Heart right ventricle (tissue), 16 donors: ENCODE data around the gene CHRM1. TPM values are rescaled to one million over a fixed set of nuclear protein-coding genes. Genes with fewer than 3 reads are reported as not detected.
A peak's percentile ranks its signal among the peaks of the same experiment; 100 is the strongest.

Experiments
- ATAC-seq, 8 donors: fragments of 200-7000 bp; cut with Tn5 transposase; one replicate each; pipeline ENCODE4 v1.9.1; 2020; ENCODE audit warnings: mild to moderate bottlenecking in 8 of 8, moderate library complexity in 8 of 8, moderate number of reproducible peaks in 1 of 8
- DNase-seq, 2 donors: peaks; one replicate each; pipeline ENCODE4 v3.0.0-alpha.2; 2020
- H3K27ac ChIP-seq, 10 donors: fragments of 200-600 bp; sonication (generic) in 2 of 10; one replicate each; pipeline versions ENCODE4 v1.5.0 to v1.8.0; 2020 to 2022; ENCODE audit warnings: mild to moderate bottlenecking in 3 of 10
- H3K27me3 ChIP-seq, 7 donors: fragments of 200-600 bp; one replicate each; pipeline ENCODE4 v1.8.0; 2021 to 2022; ENCODE audit warnings: mild to moderate bottlenecking in 2 of 7
- H3K36me3 ChIP-seq, 9 donors: fragments of 200-600 bp; sonication (generic) in 1 of 9; one replicate each; pipeline versions ENCODE4 v1.5.0 to v1.8.0; 2020 to 2022; ENCODE audit warnings: mild to moderate bottlenecking in 2 of 9
- H3K4me1 ChIP-seq, 9 donors: fragments of 200-600 bp; sonication (generic) in 1 of 9; one replicate each; pipeline versions ENCODE4 v1.5.0 to v1.8.0; 2020 to 2022; ENCODE audit warnings: mild to moderate bottlenecking in 4 of 9
- H3K4me3 ChIP-seq, 10 donors: fragments of 200-600 bp; sonication (generic) in 2 of 10; one replicate each; pipeline versions ENCODE4 v1.5.0 to v1.8.0; 2020 to 2022; ENCODE audit warnings: mild to moderate bottlenecking in 7 of 10, moderate library complexity in 2 of 10
- H3K9me3 ChIP-seq, 11 donors: fragments of 200-600 bp in 10 of 11; sonication (generic) in 2 of 11; one replicate each; pipeline versions ENCODE4 v1.5.0 to v1.8.0; 2013 to 2022; ENCODE audit warnings: mild to moderate bottlenecking in 2 of 11, control low read depth in 1 of 11, moderate library complexity in 1 of 11
- WGBS, 2 donors: extraction: QIAGEN DNeasy Blood & Tissue Kit; methylation state at CpG; one replicate each; pipeline ENCODE4 v1.1.7; 2013; ENCODE audit warnings: inconsistent platforms in 1 of 2; 5-methylcytosine and 5-hydroxymethylcytosine counted together
- intact Hi-C, 10 donors: fragments of 100-400 bp; cut with DNase I; formaldehyde crosslinking; loops; one replicate each; pipeline versions ENCODE4 v1.11.1 to v1.14.2; 2022
- long read RNA-seq, 3 donors: library from polyadenylated mRNA; unstranded; transcript quantifications; one replicate each; pipeline ENCODE4 v2.0.0, GENCODE V29; 2020 to 2021
- polyA plus RNA-seq, 2 donors: library from polyadenylated mRNA; stranded (reverse); fragments of 200-250 nt; gene quantifications; one replicate each; pipeline ENCODE4 v1.2.3, GENCODE V29; 2013
- total RNA-seq, 10 donors: library from RNA; stranded (reverse); fragmentation: NEBNext Ultra II Directional in 3 of 10; extraction: Animal tissue kit (Norgen Biotek cat#: 25700) in 3 of 10; gene quantifications; one replicate each; pipeline versions ENCODE4 v1.2.1 to v1.2.4, GENCODE V29; 2021 to 2023
- TF ChIP-seq, protein P1 (sequence below), 9 donors: fragments of 200-600 bp; sonication (generic) in 2 of 9; IDR thresholded peaks; one replicate each; pipeline versions ENCODE4 v1.5.0 to v1.8.0; 2021 to 2022; ENCODE audit warnings: antibody characterized with exemption in 9 of 9, mild to moderate bottlenecking in 5 of 9, moderate library complexity in 1 of 9
- donor health status: Arrhythmogenic right ventricular cardiomyopathy.
- donor health status: ischemic (EF 13 %, LVEDD 7.1; RV severe dilation, severe dysfunction).
- donor health status: healthy with polysubstance abuse.
- donor health status: DM: no; HTN: yes; CAD: no.
- donor health status: DM: no; HTN: no; CAD: no.
- donor health status: ischemic (EF 25% LVEDD 6.9; RV normal size, moderate dysfunction).
- donor health status: ischemic (EF 25% LVEDD 5.7; RV mildly dilated, moderate dysfunction).
- donor health status: healthy.
- donor health status: DM: yes; HTN: yes; CAD: no.
- donor health status: Ischemic cardiomyopathy.
- donor health status: ischemic (EF 35%, LVEDD 5.7; RV mildly dilated, moderate dysfunction).
- donor health status: nonischemic (EF 11% LVEDD 7.7; RV severe dilation, severe dysfunction).
- donor health status: DM: yes; HTN: yes; CAD: no.
- donor health status: PGD.
- donor health status: ischemic (EF 29% LVEDD 5.4; RV normal size, mild dysfunction).
- donor health status: nonischemic (EF 23%, LVEDD 6.1; RV moderate dilation, normal function).

CHRM1 gene, protein sequence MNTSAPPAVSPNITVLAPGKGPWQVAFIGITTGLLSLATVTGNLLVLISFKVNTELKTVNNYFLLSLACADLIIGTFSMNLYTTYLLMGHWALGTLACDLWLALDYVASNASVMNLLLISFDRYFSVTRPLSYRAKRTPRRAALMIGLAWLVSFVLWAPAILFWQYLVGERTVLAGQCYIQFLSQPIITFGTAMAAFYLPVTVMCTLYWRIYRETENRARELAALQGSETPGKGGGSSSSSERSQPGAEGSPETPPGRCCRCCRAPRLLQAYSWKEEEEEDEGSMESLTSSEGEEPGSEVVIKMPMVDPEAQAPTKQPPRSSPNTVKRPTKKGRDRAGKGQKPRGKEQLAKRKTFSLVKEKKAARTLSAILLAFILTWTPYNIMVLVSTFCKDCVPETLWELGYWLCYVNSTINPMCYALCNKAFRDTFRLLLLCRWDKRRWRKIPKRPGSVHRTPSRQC
- not detected for total RNA-seq
- polyA plus RNA-seq, result not detected
- long read RNA-seq, donor 1, result 0 reads
- long read RNA-seq, donor 2, result 0 reads
- long read RNA-seq, donor 3, result 0 reads

DNA sequence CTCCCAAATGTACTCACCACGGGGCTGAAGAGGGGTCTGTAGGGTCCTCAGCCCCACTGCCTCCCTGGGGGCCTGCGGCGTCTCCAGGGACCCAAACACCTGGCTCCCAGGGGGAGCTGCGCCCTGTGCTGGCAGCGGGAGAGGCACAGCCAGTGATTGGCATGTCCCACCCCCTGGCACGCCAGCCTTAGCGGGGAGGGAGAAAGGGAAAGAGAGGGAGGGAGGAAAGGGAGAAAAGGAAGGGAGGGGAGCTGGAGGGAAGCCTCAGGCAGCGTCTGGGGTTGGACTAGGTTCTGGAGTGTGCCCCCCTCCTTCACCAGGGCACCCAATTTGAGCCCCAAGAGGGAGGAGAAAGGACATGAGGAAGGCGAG lies at the start of gene CHRM1:
Gene CHRM1 (minus strand): TSS at position 163 of the 372 bp plus-strand sequence. CDS start 10,263 bp downstream, outside the sequence.
- 35 to 36% methylated on average over 8 to 9 of the region's 9 CpGs for WGBS, 2 donors
- no peak for DNase-seq
- TF ChIP-seq, protein P1, sequence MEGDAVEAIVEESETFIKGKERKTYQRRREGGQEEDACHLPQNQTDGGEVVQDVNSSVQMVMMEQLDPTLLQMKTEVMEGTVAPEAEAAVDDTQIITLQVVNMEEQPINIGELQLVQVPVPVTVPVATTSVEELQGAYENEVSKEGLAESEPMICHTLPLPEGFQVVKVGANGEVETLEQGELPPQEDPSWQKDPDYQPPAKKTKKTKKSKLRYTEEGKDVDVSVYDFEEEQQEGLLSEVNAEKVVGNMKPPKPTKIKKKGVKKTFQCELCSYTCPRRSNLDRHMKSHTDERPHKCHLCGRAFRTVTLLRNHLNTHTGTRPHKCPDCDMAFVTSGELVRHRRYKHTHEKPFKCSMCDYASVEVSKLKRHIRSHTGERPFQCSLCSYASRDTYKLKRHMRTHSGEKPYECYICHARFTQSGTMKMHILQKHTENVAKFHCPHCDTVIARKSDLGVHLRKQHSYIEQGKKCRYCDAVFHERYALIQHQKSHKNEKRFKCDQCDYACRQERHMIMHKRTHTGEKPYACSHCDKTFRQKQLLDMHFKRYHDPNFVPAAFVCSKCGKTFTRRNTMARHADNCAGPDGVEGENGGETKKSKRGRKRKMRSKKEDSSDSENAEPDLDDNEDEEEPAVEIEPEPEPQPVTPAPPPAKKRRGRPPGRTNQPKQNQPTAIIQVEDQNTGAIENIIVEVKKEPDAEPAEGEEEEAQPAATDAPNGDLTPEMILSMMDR (IDR thresholded peaks at IDR 0.05), result no peak
- peak in 1 of 8 donors; percentile 11 for ATAC-seq
- no peak within 1 kb of the TSS for H3K4me3 ChIP-seq
- no peaks in the 10 kb centered on the region for H3K9me3 ChIP-seq
- no peak within 1 kb of the TSS for H3K27ac ChIP-seq
- intact Hi-C loops, result no loop called here
- peaks cover 6 to 35% (median 21%) of the 10 kb centered on the region in 9 donors for H3K4me1 ChIP-seq
- no peaks in the 10 kb centered on the region for H3K36me3 ChIP-seq
- H3K27me3 ChIP-seq, result peaks cover 0 to 59% (median 50%) of the 10 kb centered on the region in 7 donors

DNA sequence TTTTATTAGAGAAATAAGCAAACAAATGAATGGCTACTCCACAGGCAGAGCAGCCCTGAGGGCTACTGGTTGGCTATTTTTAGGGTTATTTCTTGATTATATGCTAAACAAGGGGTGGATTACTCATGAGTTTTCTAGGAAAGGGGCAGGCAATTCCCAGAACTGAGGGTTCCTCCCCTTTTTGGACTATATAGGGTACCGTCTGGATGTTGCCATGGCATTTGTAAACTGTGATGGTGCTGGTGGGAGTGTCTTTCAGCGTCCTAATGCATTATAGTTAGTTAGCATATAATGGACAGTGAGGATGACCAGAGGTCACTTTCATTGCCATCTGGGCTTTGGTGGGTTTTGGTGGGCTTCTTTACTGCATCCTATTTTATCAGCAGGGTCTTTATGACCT lies 44.4 kb upstream of the CHRM1 start:
- Histone ChIP-seq H3K4me3 (no peak overlapping the region), H3K27me3 (peaks cover 0 to 5% (median 0%) of the 10 kb centered on the region in 7 donors), H3K36me3 (no peaks in the 10 kb centered on the region), H3K27ac (no peak overlapping the region), H3K9me3 (no peaks in the 10 kb centered on the region), H3K4me1 (no peaks in the 10 kb centered on the region)
- DNase-seq, result no peak
- TF ChIP-seq, protein P1 (IDR thresholded peaks at IDR 0.05), result no peak
- WGBS, 2 donors, result 61 to 68% methylated on average over 2 of the region's 2 CpGs
- intact Hi-C loops, result no loop called here
- no peak for ATAC-seq

DNA sequence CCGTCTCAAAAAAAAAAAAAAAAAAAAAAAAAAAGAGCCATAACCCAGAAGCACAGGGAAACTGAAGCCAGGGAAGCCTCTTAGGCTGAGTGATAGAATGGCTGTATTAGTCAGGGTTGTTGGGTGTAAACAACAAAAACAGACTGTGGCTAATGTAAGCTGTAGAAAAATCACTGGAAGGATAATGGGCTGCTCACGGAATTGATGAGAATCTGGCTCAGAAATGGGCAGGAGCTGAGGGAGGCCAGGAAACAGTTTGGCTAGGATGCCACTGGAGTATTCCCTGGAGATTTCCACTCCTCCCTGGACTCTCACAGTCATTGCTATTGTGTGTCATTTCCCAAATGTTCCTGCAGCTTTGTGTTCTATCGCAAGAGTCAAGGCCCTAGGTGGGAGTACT lies 41.2 kb upstream of the CHRM1 start:
- no peaks in the 10 kb centered on the region for H3K36me3 ChIP-seq
- no peak for DNase-seq
- no peak for ATAC-seq
- WGBS, 2 donors, result 56 to 76% methylated on average over 3 of the region's 3 CpGs
- no peaks in the 10 kb centered on the region for H3K27me3 ChIP-seq
- intact Hi-C loops, result no loop called here
- H3K27ac ChIP-seq, result no peak overlapping the region
- TF ChIP-seq, protein P1 (IDR thresholded peaks at IDR 0.05), result no peak
- no peaks in the 10 kb centered on the region for H3K9me3 ChIP-seq
- H3K4me3 ChIP-seq, result no peak overlapping the region
- peaks cover 0 to 16% (median 8%) of the 10 kb centered on the region in 9 donors for H3K4me1 ChIP-seq

DNA sequence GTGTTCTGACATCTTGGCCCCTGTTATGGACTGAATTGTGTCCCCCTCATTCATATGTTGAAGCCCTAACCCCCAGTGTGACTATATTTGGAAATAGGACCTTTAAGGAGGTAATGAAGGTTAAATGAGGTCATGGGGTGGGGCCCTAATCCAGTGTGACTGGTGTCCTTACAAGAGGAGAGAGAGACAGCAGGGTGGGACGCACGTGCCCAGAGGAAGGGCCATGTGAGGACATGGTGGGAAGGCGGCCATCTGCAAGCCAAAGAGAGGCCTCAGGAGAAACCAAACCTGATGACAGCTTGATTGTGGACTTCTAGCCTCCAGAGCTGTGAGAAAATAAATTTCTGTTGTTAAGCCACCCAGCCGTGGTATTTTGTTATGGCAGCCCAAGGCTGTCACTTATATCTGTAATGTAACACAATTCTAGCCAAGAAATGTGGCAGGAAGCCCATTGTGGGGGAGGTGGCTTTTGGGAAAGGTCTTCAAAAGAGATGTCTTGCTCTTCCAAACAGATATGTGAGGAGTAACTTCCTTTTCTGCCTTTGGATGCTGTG lies 39.9 kb upstream of the CHRM1 start:
- DNase-seq (no peak), ATAC-seq (no peak)
- Histone ChIP-seq H3K27me3 (peaks cover 0 to 4% (median 0%) of the 10 kb centered on the region in 7 donors), H3K9me3 (no peaks in the 10 kb centered on the region), H3K4me1 (peaks cover 0 to 16% (median 8%) of the 10 kb centered on the region in 9 donors), H3K36me3 (no peaks in the 10 kb centered on the region), H3K27ac (no peak overlapping the region), H3K4me3 (no peak overlapping the region)
- intact Hi-C loops, result no loop called here
- TF ChIP-seq, protein P1 (IDR thresholded peaks at IDR 0.05), result no peak
- WGBS, 2 donors, result 61 to 72% methylated on average over 4 of the region's 4 CpGs
